HG03354 (cell line): ENCODE results near the gene TAGLN.
"Not testable (repeated sequence)": the region's sequence is repeated elsewhere in the genome, so short reads cannot be mapped to it uniquely, and the experiment has no call there.

Experiments used
- ATAC-seq: cut with Tn5 transposase; IDR thresholded peaks from one replicate; pipeline ENCODE4 v1.9.1; 2021; ENCODE audit warnings: mild to moderate bottlenecking; ENCODE audit not compliant: unreplicated experiment, poor library complexity, severe bottlenecking

Gene TAGLN

DNA sequence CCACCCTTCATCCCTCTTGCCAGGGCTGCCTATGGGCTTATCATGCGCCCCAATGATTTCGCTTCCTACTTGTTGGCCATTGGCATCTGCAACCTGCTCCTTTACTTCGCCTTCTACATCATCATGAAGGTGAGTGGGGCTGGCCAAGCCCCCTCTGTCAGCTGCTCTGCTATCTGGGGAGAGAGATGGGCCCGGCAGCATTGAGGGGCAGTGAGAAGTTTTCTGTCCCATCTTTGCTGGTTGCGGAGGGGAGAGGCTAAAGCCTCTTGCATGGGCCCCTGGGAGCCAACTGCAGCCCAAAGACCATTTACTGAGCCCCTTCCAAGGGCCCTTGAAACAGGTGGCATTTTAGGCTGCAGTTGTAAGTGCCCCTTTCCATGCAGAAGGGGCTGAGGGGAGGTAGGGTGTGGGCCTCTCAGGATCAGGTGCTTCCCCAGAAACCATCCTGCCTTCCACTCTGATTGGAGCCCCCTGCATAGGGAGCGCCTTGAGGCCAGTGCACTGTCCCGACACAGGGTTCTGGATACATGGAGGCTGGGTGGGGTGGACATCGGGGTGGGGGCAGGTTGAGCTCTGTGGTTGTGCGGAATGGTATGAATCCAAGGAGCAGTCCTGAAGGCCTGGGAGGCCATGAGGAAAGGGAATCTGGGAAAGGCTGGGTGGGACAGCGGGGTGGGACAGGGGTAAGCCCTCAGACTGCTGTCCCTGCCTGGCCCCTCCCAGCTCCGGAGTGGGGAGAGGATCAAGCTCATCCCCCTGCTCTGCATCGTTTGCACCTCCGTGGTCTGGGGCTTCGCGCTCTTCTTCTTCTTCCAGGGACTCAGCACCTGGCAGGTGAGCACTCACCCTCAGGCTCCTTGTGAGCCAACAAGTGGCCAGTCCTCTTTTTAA lies 5.8 kb upstream of the TAGLN start:
- no peak for ATAC-seq

DNA sequence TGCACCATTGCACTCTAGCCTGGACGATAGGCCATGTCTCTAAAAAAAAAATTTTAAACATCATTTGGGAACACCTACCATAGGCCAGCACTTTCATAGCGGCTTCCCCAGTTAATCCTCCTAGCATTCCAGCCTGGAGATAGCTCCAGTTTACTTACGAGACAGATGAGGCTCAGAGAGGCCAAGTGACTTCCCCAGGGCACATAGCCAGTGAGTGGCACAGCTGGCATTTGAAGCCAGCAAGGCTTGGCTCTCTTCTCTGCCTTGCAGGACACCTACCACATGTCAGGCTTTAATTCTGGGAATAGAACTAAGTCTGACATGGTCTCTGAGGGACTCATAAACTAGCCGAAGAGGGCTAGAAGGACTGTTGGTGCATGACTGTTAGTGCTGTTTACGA lies 4.9 kb upstream of the TAGLN start:
- ATAC-seq = no peak

GRCh38 chr11:117195258-117195657 lies 3.9 kb upstream of the TAGLN start:
- no peak for ATAC-seq

DNA sequence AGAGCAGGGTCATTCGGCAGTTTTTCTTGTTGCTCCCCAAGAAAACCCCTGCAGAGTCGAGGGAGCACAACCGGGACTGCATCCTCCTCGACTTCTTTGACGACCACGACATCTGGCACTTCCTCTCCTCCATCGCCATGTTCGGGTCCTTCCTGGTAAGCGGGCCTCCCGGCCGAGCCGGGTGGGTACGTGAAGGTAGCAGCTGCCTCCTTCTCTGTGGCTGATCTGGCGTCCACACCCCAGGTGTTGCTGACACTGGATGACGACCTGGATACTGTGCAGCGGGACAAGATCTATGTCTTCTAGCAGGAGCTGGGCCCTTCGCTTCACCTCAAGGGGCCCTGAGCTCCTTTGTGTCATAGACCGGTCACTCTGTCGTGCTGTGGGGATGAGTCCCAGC lies 3.4 kb upstream of the TAGLN start:
- no peak for ATAC-seq

GRCh38 chr11:117197006-117197405 lies 2.2 kb upstream of the TAGLN start:
- ATAC-seq = no peak

DNA sequence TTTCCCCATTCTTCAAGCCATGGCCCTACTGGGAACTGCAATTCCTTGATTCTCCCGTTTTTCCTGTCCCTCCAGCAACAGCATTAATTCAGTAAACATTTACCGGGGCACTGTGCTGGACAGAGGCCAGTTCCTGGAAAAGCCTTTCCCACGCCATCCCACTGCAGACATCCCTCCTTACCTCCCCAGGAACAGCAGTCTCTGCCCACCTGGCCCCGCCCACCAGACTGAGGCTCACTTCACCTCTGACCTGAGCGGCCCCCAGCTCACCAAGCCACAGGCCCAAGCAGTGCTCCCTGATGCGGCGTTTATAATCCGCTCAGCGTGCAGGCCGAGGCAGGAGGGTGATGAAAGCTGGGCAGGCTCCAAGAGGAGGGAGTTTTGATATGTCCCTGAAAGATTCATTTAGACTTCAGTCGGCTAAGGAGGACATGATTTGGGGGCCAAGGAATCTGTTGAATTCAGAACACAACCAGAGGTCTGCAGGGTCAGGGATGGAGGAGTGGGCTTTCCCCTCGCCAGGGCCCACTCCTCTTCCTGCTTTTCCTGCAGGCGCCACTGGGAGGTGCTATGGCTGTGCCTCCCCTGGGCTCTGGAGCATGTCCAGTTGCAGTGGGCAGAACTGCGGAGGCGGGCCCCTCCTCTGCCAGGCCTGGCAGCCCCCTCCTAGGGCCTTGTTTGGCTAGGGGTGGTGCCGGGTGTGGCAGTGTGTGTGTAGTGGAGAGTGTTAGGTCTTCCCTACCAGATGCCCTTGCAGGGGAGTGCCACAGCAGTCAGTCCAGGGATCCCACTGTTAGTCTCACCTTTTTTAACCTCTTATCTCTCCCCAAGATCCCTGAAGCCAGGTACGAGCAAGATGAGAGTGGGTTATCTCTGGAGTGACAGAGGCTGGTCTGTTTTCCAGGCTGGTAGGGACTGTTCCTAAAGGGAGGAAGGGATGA lies 1.4 kb upstream of the TAGLN start:
- ATAC-seq = no peak

DNA sequence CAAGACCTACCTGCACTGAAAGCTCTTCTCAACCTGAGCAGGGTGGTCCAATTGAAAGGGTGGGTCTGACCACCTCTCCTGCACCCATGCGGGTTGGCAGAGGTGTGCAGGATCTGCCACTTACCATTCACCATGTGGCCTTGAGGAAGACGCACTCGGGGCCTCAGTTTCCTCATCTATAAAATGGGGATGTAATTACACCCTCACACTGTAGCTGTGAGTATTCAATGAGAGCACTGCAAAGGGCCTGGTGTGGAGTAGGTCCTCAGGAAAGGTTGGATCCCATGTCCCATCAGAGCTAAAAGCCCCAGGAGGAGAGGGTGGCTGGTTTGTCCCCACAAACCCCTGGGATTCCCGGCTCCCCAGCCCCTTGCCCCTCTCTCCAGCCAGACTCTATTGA lies 557 bp upstream of the TAGLN start:
- ATAC-seq = no peak

DNA sequence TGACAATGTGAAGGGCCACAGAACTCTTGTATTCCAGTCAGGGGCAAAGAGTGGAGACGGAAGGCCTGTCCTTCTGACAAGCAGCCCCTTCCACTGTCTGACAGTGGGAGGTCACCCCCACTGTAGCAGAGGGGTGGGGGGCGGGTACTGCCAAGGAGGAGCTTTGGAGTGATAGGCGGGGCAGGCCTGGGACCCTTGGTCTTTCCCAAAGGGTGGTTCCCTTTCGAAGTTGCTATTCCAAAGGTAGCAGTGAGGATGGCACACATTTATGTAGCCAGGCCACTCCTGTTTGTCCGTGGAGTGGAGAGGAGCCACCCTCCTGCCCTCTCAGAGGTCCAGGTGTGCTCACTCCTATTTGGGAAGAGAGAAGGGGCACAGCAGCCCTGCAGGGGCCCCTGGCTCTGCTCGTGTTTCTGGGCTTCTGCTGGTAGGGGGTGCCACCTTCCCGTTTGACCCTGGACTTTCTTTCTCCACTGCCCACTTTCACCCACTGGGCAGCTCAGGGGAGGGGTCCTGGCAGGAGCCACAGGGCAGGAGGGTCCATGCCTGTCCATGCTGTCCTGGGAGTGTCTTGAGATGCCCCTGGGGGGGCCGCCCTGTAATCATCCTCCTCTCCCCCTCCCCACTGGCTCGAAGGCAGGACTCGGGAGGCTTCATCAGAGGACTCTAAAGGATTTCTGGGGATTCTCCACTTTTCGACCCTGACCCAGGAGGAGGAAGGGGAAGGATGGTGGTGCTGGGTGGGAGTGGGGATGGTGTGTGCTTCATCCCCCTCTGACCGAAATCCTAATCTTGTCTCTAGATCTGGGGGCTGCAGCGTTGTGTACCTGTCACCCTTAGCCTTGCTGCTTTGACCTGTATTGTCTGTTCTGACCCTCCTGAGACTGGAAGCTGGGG lies 994 bp downstream of the TAGLN start:
- ATAC-seq = no peak

GRCh38 chr11:117200813-117201657 lies 1.9 kb downstream of the TAGLN start:
- ATAC-seq = no peak

- no peak for ATAC-seq
Observed at GRCh38 chr11:117201658-117202305, 2.6 kb downstream of the TAGLN start.

DNA sequence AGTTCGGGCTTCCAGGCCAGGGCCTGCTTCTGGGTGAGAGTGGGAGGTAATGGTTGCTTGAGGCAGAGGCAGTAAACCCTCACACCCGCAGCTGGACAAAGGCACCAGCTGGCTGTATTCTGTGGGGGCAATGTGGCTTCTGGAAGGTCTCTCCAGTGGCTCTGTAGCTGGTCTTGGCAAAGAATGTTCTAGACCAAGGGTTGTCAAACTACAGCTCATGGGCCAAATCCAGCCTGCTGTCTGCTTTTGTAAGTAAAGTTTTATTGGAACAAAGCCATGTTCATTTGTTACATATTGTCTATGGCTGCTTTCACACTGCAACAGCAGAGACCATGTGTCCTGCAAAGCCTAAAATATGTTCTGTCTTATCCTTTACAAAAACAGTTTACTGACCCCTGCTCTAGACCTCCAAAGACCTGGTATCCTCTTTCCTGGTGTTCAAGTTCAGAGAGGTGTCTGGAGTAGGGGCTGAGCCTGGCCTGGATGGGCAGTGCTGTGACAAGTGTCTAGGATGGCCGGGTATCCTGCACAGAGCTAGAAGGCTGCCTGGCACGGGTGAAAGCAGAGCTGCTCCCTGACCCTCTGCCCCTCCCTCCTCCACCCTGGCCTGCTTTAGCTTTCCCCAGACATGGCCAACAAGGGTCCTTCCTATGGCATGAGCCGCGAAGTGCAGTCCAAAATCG lies 3.4 kb downstream of the TAGLN start:
- ATAC-seq = no peak

DNA sequence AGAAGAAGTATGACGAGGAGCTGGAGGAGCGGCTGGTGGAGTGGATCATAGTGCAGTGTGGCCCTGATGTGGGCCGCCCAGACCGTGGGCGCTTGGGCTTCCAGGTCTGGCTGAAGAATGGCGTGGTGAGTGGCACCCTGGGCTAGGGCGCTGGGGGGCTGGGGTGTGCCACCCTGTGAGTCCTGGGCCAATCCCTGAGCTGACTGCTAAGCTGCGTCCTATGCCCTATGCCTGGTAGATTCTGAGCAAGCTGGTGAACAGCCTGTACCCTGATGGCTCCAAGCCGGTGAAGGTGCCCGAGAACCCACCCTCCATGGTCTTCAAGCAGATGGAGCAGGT lies 3.9 kb downstream of the TAGLN start:
- no peak for ATAC-seq

GRCh38 chr11:117204283-117205080 lies 5.3 kb downstream of the TAGLN start:
- no peak for ATAC-seq

DNA sequence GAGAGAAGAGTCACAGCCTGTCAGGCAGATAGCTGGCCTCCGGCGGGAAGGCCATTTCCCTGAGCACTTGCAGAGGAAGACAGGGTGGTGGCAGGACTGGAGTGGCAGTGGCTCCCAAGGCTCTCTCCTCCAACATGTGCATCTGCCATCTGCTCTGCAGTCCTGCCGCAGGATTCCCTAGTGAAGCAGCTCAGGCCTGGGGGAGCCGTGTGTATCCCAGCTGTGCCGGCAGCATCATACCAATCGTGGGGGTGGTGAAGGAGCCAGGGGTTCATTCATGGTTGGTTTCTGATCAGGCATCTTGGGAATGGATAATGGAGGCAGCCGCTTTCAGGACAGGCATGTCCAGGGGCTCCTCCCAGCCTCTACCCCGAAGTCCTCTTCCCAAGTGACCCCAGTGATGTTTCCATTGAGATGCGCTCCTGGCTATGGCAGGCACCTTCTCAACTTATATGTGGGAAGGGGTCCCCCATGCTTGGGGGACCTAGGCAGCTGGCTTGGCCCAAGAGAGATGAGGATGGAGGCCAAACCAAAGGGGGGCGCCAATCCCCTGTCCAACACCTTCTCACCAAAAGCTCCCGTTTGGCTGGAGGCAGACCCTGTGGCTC lies 6.1 kb downstream of the TAGLN start:
- ATAC-seq = no peak

GRCh38 chr11:117206111-117206510 lies 6.9 kb downstream of the TAGLN start:
- not testable (repeated sequence) for ATAC-seq

DNA sequence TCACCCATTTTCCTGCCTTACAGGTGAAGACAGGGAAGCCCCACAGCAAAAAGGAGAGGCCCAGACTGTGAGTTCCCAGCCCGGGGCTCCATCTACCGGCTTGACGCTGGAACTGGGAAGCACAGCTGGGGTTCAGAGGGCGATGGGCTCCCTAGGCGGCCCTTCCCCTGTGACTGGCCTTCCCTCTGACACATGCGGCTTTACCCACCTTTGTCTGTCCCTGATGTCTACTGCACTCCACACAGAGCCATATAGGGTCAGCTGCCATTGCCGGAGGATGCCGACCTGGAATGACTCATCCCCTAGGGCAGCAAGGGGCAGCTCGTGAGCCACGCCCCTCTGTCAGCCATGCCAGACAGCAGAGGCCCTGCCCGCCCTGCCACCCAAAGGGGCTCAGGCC lies 7.7 kb downstream of the TAGLN start:
- not testable (repeated sequence) for ATAC-seq

- not testable (repeated sequence) for ATAC-seq
Observed at GRCh38 chr11:117207481-117207880, 8.3 kb downstream of the TAGLN start.
